Endothelial cell of umbilical vein (primary cell): ENCODE measurements around the gene KRT74. TPM values are rescaled to one million over a fixed set of nuclear protein-coding genes. Genes with fewer than 3 reads are reported as not detected.

Experiments
- BruUV-seq: library from RNA; stranded (reverse); fragments of 400-500 nt; replicated peaks from 2 replicates; lab custom pipeline; 2021; lab: Mats Ljungman, UMichigan
- CTCF ChIA-PET: fragments of 300-600, 350-600 bp; sonication (Branson Sonifier 250); formaldehyde crosslinking; loops from one replicate; lab custom pipeline; 2021; ENCODE audit warnings: antibody characterized with exemption, inconsistent platforms; lab: Charles Lee
- POLR2A ChIA-PET: fragments of 300-600, 350-600 bp; sonication (Branson Sonifier 250); formaldehyde crosslinking; loops from one replicate; lab custom pipeline; 2021; ENCODE audit warnings: antibody characterized with exemption, inconsistent platforms; lab: Charles Lee
- DNase-seq: peaks from one replicate; pipeline ENCODE4 v3.0.0-alpha.2; 2011; ENCODE audit warnings: low read depth, low spot score
- FAIRE-seq: peaks from 2 replicates; lab custom pipeline; 2011; peaks lifted over from hg19 to GRCh38; lab: Jason Lieb, UNC
- H2AFZ ChIP-seq: 2 replicates; pipeline ENCODE4 v1.6.0; 2012; ENCODE audit warnings: low read depth, low read length, control low read depth, inconsistent platforms
- H3K27ac ChIP-seq: 2 replicates; pipeline ENCODE4 v1.5.1; 2011; ENCODE audit warnings: low read depth, mild to moderate bottlenecking, control low read depth, low read length, moderate library complexity; ENCODE audit not compliant: insufficient read depth
- H3K27me3 ChIP-seq, 2 experiments: 2 replicates each; pipeline versions ENCODE4 v1.6.0 to v1.6.1; 2011; ENCODE audit warnings: low read length in 2 of 2, mixed read lengths in 1 of 2; ENCODE audit not compliant: control insufficient read depth in 2 of 2, insufficient read depth in 2 of 2
- H3K36me3 ChIP-seq, 2 experiments: 2 replicates in 1 of 2; 3 replicates in 1 of 2; pipeline ENCODE4 v1.5.1; 2011; ENCODE audit warnings: low read length in 2 of 2, mild to moderate bottlenecking in 1 of 2, moderate library complexity in 1 of 2; ENCODE audit not compliant: control insufficient read depth in 2 of 2, insufficient read depth in 2 of 2; ENCODE audit errors: extremely low read depth in 1 of 2
- H3K4me1 ChIP-seq: 3 replicates; pipeline ENCODE4 v1.5.1; 2011; ENCODE audit warnings: mild to moderate bottlenecking, low read length; ENCODE audit not compliant: control insufficient read depth, insufficient read depth; ENCODE audit errors: extremely low read depth
- H3K4me2 ChIP-seq: 2 replicates; pipeline ENCODE4 v1.6.1; 2011; ENCODE audit warnings: low read length, control low read depth, mixed read lengths; ENCODE audit not compliant: insufficient read depth
- H3K4me3 ChIP-seq, 3 experiments: fragments of 200-600 bp in 1 of 3; sonication (generic), shearing (Covaris generic) in 1 of 3; replicated peaks in 1 of 3; 2 replicates each; pipeline ENCODE4 v1.5.1; 2011 to 2016; ENCODE audit warnings: control low read depth in 3 of 3, low read length in 3 of 3, mild to moderate bottlenecking in 2 of 3, inconsistent platforms in 1 of 3, low read depth in 1 of 3, moderate library complexity in 1 of 3; ENCODE audit not compliant: insufficient read depth in 1 of 3
- H3K79me2 ChIP-seq: 2 replicates; pipeline ENCODE4 v1.6.0; 2012; ENCODE audit warnings: low read length, inconsistent platforms; ENCODE audit not compliant: control insufficient read depth, insufficient read depth
- H3K9ac ChIP-seq: replicated peaks from 2 replicates; pipeline ENCODE3; 2011; ENCODE audit warnings: low read length, control low read depth; ENCODE audit not compliant: insufficient read depth; ENCODE audit errors: extremely low read depth
- H3K9me1 ChIP-seq: replicated peaks from 3 replicates; pipeline ENCODE4 v1.6.0; 2011; ENCODE audit warnings: mild to moderate bottlenecking, low read length; ENCODE audit not compliant: control insufficient read depth, insufficient read depth; ENCODE audit errors: extremely low read depth
- H3K9me3 ChIP-seq: replicated peaks from 2 replicates; pipeline ENCODE4 v1.5.1; 2012; ENCODE audit warnings: low read length, inconsistent platforms; ENCODE audit not compliant: control insufficient read depth, insufficient read depth
- H4K20me1 ChIP-seq: replicated peaks from 2 replicates; pipeline ENCODE3; 2011; ENCODE audit warnings: mild to moderate bottlenecking, low read length; ENCODE audit not compliant: control insufficient read depth, insufficient read depth; ENCODE audit errors: extremely low read depth
- CTCF ChIP-seq, 2 donors: IDR thresholded peaks; 1 replicate in 1 of 2; 2 replicates in 1 of 2; pipeline ENCODE4 v1.5.1; 2011; ENCODE audit warnings: low read length in 2 of 2, mild to moderate bottlenecking in 2 of 2, moderate library complexity in 2 of 2, control low read depth in 1 of 2, inconsistent platforms in 1 of 2, low read depth in 1 of 2; ENCODE audit not compliant: insufficient read depth in 1 of 2; ENCODE audit errors: extremely low read depth in 1 of 2
- EZH2 ChIP-seq: IDR thresholded peaks from 2 replicates; pipeline ENCODE4 v1.6.1; 2012; ENCODE audit warnings: borderline replicate concordance, low read depth, mild to moderate bottlenecking, moderate library complexity, low read length, inconsistent platforms; ENCODE audit not compliant: severe bottlenecking
- FOS ChIP-seq: IDR thresholded peaks from 2 replicates; pipeline ENCODE4 v1.6.1; 2011; ENCODE audit warnings: mild to moderate bottlenecking, low read length, moderate library complexity, borderline replicate concordance; ENCODE audit not compliant: insufficient read depth
- GATA2 ChIP-seq: IDR thresholded peaks from 2 replicates; pipeline ENCODE4 v1.7.0; 2011; ENCODE audit warnings: low read depth, mild to moderate bottlenecking, moderate library complexity, mixed read lengths, low read length; ENCODE audit not compliant: insufficient read length, insufficient read depth
- JUN ChIP-seq: IDR thresholded peaks from 2 replicates; pipeline ENCODE4 v1.6.1; 2011; ENCODE audit warnings: borderline replicate concordance, low read depth; ENCODE audit not compliant: insufficient read length, insufficient read depth
- MYC ChIP-seq: IDR thresholded peaks from one replicate; pipeline ENCODE4 v1.6.1; 2011; ENCODE audit warnings: mild to moderate bottlenecking, low read depth, low read length
- POLR2A ChIP-seq: IDR thresholded peaks from 2 replicates; pipeline ENCODE4 v1.6.1; 2012; ENCODE audit warnings: low read depth, mild to moderate bottlenecking, control low read depth, low read length
- POLR2AphosphoS5 ChIP-seq: IDR thresholded peaks from 2 replicates; pipeline ENCODE4 v1.6.1; 2012; ENCODE audit warnings: low read depth, mild to moderate bottlenecking, control low read depth, low read length, moderate library complexity; ENCODE audit not compliant: insufficient read depth
- dilution Hi-C: fragments of 300-500 bp; cut with MboI; formaldehyde crosslinking; loops from one replicate; pipeline ENCODE4 v1.15.0; 2019; ENCODE audit warnings: low sequenced_read_pairs; ENCODE audit not compliant: extremely low pct_ligation_motif_present
- intact Hi-C: fragments of 100-400 bp; cut with micrococcal nuclease; formaldehyde crosslinking; loops from one replicate; pipeline ENCODE4 v1.10.0; 2022
- polyA plus RNA-seq, 4 experiments: library from polyadenylated mRNA; depleted of rRNA in 3 of 4; stranded (reverse) in 3 of 4; unstranded in 1 of 4; fragments of >200 nt; gene quantifications; 2 replicates each; pipeline versions ENCODE4 v1.2.1 to v1.2.3, GENCODE V29; 2011 to 2012; ENCODE audit warnings: missing spikeins in 1 of 4
- total RNA-seq: library from RNA; stranded (reverse); gene quantifications from 2 replicates; pipeline ENCODE4 v1.2.3, GENCODE V29; 2021
- TF ChIP-seq, protein P1 (sequence below): IDR thresholded peaks from 2 replicates; pipeline ENCODE4 v1.6.1; 2011; ENCODE audit not compliant: insufficient read depth, insufficient read length

KRT74 gene
- total and polyA plus RNA-seq, 2 donors (not counting 3 experiments of a cell fraction or from before 2014, with no cell fraction given): not detected

- intact Hi-C loops: no loop called here
- no peak overlapping the region for H3K9ac ChIP-seq
These were observed 57.5 kb downstream of the KRT74 start for GRCh38 chr12:52515927-52516831.

More at GRCh38 chr12:52515927-52516831, 57.5 kb downstream of the KRT74 start:
- ChIA-PET CTCF (interaction anchor here (1.7 kb wide), 1 partner anchor 16 kb away, joined by 4 read pairs; no protein-coding TSS in a partner anchor), POLR2A (no interaction called here)
- no peak overlapping the region for H3K27ac ChIP-seq
- no peaks in the 10 kb centered on the region for H3K9me3 ChIP-seq
- FAIRE-seq (no peak), DNase-seq (no peak)
- H4K20me1 ChIP-seq: no peaks in the 10 kb centered on the region
- BruUV-seq: no TSS peak
- H3K9me1 ChIP-seq: no peaks in the 10 kb centered on the region
- H3K36me3 ChIP-seq: no peaks in the 10 kb centered on the region
- H3K4me1 ChIP-seq: no peaks in the 10 kb centered on the region
- no peaks in the 10 kb centered on the region for H3K27me3 ChIP-seq
- dilution Hi-C loops: no loop called here
- H3K4me3 ChIP-seq: no peak overlapping the region
- TF ChIP-seq EZH2 (no peak), JUN (no peak), FOS (no peak), MYC (no peak), GATA2 (no peak), CTCF (IDR thresholded peaks at IDR 0.05; ENCODE audit: extremely low read depth in 1 of 2, insufficient read depth in 1 of 2, low read depth in 1 of 2, low read length in 2 of 2) (no peak), POLR2AphosphoS5 (no peak), POLR2A (no peak)
- TF ChIP-seq, protein P1, sequence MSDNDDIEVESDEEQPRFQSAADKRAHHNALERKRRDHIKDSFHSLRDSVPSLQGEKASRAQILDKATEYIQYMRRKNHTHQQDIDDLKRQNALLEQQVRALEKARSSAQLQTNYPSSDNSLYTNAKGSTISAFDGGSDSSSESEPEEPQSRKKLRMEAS: no peak
- no peak overlapping the region for H2AFZ ChIP-seq
- H3K79me2 ChIP-seq: no peaks in the 10 kb centered on the region
- no peak overlapping the region for H3K4me2 ChIP-seq

Other genes starting within 250 kb of the KRT74 start
- gene KRT85, start 206.4 kb downstream of the KRT74 start, total RNA-seq: not detected in 2 replicates
- gene KRT85, start 206.4 kb downstream of the KRT74 start, polyA plus RNA-seq: not detected in 2 replicates
- gene KRT84, start 188.2 kb downstream of the KRT74 start, total RNA-seq: not detected in 2 replicates
- not detected in 2 replicates for gene KRT84, start 188.2 kb downstream of the KRT74 start, polyA plus RNA-seq
- not detected in 2 replicates for gene KRT82, start 167.5 kb downstream of the KRT74 start, total RNA-seq
- not detected in 2 replicates for gene KRT82, start 167.5 kb downstream of the KRT74 start, polyA plus RNA-seq
- gene KRT75, start 139.5 kb downstream of the KRT74 start, total RNA-seq: not detected in 2 replicates
- not detected in 2 replicates for gene KRT75, start 139.5 kb downstream of the KRT74 start, polyA plus RNA-seq
- gene KRT6B, start 121.7 kb downstream of the KRT74 start, total RNA-seq: not detected in 2 replicates
- 0.03 TPM in 1 of 2 replicates, not detected in the other for gene KRT6B, start 121.7 kb downstream of the KRT74 start, polyA plus RNA-seq
- not detected in 2 replicates for gene KRT6C, start 100.0 kb downstream of the KRT74 start, total RNA-seq
- gene KRT6C, start 100.0 kb downstream of the KRT74 start, polyA plus RNA-seq: not detected in 2 replicates
- gene KRT6A, start 80.6 kb downstream of the KRT74 start, total RNA-seq: 0.21 and 0.64 TPM in 2 replicates
- gene KRT6A, start 80.6 kb downstream of the KRT74 start, polyA plus RNA-seq: 0.10 TPM in 1 of 2 replicates, not detected in the other
- gene KRT5, start 53.4 kb downstream of the KRT74 start, total RNA-seq: 0.72 and 0.86 TPM in 2 replicates
- 0.21 and 0.32 TPM in 2 replicates for gene KRT5, start 53.4 kb downstream of the KRT74 start, polyA plus RNA-seq
- not detected in 2 replicates for gene KRT71, start 20.7 kb downstream of the KRT74 start, total RNA-seq
- gene KRT71, start 20.7 kb downstream of the KRT74 start, polyA plus RNA-seq: not detected in 2 replicates
- gene KRT72, start 27.6 kb upstream of the KRT74 start, total RNA-seq: not detected in 2 replicates
- gene KRT72, start 27.6 kb upstream of the KRT74 start, polyA plus RNA-seq: not detected in 2 replicates
- gene KRT73, start 44.7 kb upstream of the KRT74 start, total RNA-seq: not detected in 2 replicates
- gene KRT73, start 44.7 kb upstream of the KRT74 start, polyA plus RNA-seq: not detected in 2 replicates
- not detected in 2 replicates for gene KRT2, start 78.4 kb upstream of the KRT74 start, total RNA-seq
- gene KRT2, start 78.4 kb upstream of the KRT74 start, polyA plus RNA-seq: not detected in 2 replicates
- not detected in 2 replicates for gene KRT1, start 106.6 kb upstream of the KRT74 start, total RNA-seq
- gene KRT1, start 106.6 kb upstream of the KRT74 start, polyA plus RNA-seq: not detected in 2 replicates
- gene KRT77, start 129.7 kb upstream of the KRT74 start, total RNA-seq: not detected in 2 replicates
- not detected in 2 replicates for gene KRT77, start 129.7 kb upstream of the KRT74 start, polyA plus RNA-seq
- not detected in 2 replicates for gene KRT76, start 203.5 kb upstream of the KRT74 start, total RNA-seq
- not detected in 2 replicates for gene KRT76, start 203.5 kb upstream of the KRT74 start, polyA plus RNA-seq
- not detected in 2 replicates for gene KRT3, start 222.3 kb upstream of the KRT74 start, total RNA-seq
- not detected in 2 replicates for gene KRT3, start 222.3 kb upstream of the KRT74 start, polyA plus RNA-seq
- gene KRT4, start 240.3 kb upstream of the KRT74 start, total RNA-seq: not detected in 2 replicates
- gene KRT4, start 240.3 kb upstream of the KRT74 start, polyA plus RNA-seq: not detected in 2 replicates